ENCODE data around the gene SLC2A10.

DNA sequence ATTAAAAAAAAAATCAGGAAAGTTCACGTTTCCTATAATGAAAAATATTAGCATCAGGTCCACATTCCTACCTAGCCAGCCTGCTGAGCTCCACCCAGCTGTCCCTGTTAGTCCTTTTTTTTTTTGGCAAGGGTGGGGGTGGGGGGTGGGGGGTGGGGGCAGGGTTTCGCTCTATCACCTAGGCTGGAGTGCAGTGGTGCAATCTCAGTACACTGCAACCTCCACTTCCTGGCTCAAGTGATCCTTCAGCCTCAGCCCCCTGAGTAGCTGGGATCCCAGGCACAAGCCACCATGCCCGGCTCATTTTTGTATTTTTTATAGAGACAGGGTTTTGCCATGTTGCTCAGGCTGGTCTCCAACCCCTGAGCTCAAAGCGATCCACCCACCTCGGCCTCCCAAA is 7.5 kb upstream of the SLC2A10 start:
- TF ChIP-seq, protein P1, sequence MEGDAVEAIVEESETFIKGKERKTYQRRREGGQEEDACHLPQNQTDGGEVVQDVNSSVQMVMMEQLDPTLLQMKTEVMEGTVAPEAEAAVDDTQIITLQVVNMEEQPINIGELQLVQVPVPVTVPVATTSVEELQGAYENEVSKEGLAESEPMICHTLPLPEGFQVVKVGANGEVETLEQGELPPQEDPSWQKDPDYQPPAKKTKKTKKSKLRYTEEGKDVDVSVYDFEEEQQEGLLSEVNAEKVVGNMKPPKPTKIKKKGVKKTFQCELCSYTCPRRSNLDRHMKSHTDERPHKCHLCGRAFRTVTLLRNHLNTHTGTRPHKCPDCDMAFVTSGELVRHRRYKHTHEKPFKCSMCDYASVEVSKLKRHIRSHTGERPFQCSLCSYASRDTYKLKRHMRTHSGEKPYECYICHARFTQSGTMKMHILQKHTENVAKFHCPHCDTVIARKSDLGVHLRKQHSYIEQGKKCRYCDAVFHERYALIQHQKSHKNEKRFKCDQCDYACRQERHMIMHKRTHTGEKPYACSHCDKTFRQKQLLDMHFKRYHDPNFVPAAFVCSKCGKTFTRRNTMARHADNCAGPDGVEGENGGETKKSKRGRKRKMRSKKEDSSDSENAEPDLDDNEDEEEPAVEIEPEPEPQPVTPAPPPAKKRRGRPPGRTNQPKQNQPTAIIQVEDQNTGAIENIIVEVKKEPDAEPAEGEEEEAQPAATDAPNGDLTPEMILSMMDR (optimal IDR thresholded peaks at IDR 0.05 in 1 of 3, IDR thresholded peaks at IDR 0.05 in 1 of 3, conservative IDR thresholded peaks at IDR 0.05 in 1 of 3; ENCODE audit: extremely low read depth in 1 of 3, insufficient read depth in 2 of 3, low read length in 3 of 3), result no peak
- TF ChIP-seq EZH2 (IDR thresholded peaks at IDR 0.05; ENCODE audit: low read length), result no peak

All from keratinocyte (primary cell).